Sigmoid colon (tissue), 4 donors: ENCODE data around the gene YIPF2.

ENCODE experiments used
- CTCF ChIP-seq, 4 experiments: fragments of 450-650 bp in 3 of 4; fragments of 200-600 bp in 1 of 4; IDR thresholded peaks; one replicate each; pipeline ENCODE4 v1.5.1; 2016 to 2019; ENCODE audit warnings: antibody characterized with exemption in 4 of 4, mild to moderate bottlenecking in 3 of 4, moderate library complexity in 2 of 4
- EP300 ChIP-seq, 4 donors: sonication (generic); formaldehyde crosslinking; IDR thresholded peaks; one replicate each; pipeline ENCODE4 v1.6.1; 2017; ENCODE audit warnings: antibody characterized with exemption in 4 of 4
- POLR2A ChIP-seq, 2 donors: fragments of 450-650 bp; IDR thresholded peaks; one replicate each; pipeline ENCODE4 v1.6.1; 2016; ENCODE audit warnings: antibody characterized with exemption in 2 of 2, mild to moderate bottlenecking in 2 of 2, moderate library complexity in 2 of 2
- POLR2AphosphoS5 ChIP-seq, 4 donors: sonication (generic); formaldehyde crosslinking; IDR thresholded peaks; one replicate each; pipeline ENCODE4 v1.6.1; 2017; ENCODE audit warnings: antibody characterized with exemption in 4 of 4

DNA sequence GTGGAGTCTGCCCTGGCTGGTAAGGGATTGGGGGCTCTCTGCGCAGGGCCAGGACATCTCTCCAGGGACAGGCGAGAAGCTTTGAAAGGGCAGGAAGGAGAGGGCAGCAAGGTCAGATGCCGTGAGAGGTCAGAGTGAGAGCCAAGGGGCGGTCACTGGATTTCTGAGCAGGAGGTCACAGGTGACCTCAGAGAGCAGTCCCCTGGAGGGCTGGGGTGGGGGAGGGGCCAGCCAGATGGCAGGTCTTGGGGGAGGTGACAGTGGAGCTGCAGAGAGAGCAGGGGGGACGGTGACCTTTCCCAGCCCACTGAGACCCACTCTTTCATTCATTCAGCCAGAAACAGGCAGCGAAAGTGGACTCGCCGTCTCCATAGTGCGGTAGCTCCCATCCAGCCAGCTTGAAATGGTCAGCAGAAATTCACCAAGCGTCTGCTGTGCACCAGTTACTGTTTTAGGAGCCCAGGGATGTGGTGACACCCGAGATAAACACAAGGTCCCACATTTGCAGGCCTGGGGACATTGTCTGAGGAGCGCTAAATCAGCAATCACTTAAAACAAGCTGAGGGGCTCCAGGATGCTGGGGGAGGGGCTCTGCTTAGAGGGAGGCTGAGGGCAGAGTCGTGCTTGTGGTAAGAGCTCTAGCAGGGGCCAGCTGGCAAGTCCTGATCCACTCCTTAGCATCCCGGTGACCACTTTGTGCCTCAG, 46.9 kb downstream of the YIPF2 start:
- TF ChIP-seq POLR2A (IDR thresholded peaks at IDR 0.05) (no peak), CTCF (IDR thresholded peaks at IDR 0.05) (no peak), EP300 (IDR thresholded peaks at IDR 0.05) (no peak), POLR2AphosphoS5 (IDR thresholded peaks at IDR 0.05) (no peak)
